ENCODE data around the gene ZNF683.

GRCh38 chr1:26387447-26387846 lies 14.9 kb upstream of the ZNF683 start:
- no peak for TF ChIP-seq CTCF (IDR thresholded peaks at IDR 0.05; ENCODE audit: borderline replicate concordance, extremely low read depth, low read length, poor library complexity, severe bottlenecking)
- no peak for TF ChIP-seq EZH2 (IDR thresholded peaks at IDR 0.05; ENCODE audit: borderline replicate concordance, low read depth, low read length, severe bottlenecking)

All from DND-41 (cell line).